Kasumi-1 (cell line): Measurements from ENCODE around the gene GZMM.
"Not testable (repeated sequence)": the region's sequence is repeated elsewhere in the genome, so short reads cannot be mapped to it uniquely, and the experiment has no call there.

Experiments used
- DNase-seq, 2 experiments: peaks; one replicate each; lab custom pipeline; 2025; lab: John Stamatoyannopoulos, UW

The GZMM gene

DNA sequence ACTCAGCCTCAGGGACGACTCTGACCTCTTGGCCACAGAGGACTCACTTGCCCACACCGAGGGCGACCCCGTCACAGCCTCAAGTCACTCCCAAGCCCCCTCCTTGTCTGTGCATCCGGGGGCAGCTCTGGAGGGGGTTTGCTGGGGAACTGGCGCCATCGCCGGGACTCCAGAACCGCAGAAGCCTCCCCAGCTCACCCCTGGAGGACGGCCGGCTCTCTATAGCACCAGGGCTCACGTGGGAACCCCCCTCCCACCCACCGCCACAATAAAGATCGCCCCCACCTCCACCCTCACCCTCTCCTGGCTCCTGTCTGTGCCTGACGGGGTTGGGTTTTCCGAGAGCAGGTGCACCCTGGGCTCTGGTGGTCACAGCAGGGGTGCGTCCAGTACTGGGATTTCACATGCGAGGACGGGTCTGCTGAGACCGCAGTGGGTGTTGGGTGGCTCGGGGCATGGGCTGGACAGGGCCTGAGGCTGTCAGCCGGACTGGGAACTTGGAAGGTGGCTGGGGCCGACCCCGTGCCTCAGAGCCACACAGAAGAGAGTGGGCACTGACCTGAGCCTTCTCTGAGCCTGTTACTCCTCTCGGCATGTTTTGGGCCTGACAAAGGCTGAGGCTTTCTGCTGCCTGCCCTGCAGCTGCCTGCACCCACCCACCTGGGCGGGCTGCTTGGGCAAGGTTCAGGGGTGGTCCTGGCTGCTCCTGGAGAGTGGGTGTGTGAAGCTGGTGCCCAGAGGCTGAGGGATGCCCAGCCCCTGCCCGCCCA lies 39.5 kb downstream of the GZMM start:
- no peak for DNase-seq

- DNase-seq = no peak
Observed at GRCh38 chr19:583968-584239, 40.1 kb downstream of the GZMM start.

GRCh38 chr19:584240-585001 lies 40.6 kb downstream of the GZMM start:
- DNase-seq = peak; percentile 27 to 40

GRCh38 chr19:585146-585545 lies 41.3 kb downstream of the GZMM start:
- not testable (repeated sequence) for DNase-seq

GRCh38 chr19:585551-586110 lies 41.8 kb downstream of the GZMM start:
- no peak for DNase-seq

- peak; percentile 85 to 90 for DNase-seq
Observed at GRCh38 chr19:588093-588740, 44.4 kb downstream of the GZMM start.

GRCh38 chr19:588741-589692 lies 45.2 kb downstream of the GZMM start:
- DNase-seq = no peak

DNA sequence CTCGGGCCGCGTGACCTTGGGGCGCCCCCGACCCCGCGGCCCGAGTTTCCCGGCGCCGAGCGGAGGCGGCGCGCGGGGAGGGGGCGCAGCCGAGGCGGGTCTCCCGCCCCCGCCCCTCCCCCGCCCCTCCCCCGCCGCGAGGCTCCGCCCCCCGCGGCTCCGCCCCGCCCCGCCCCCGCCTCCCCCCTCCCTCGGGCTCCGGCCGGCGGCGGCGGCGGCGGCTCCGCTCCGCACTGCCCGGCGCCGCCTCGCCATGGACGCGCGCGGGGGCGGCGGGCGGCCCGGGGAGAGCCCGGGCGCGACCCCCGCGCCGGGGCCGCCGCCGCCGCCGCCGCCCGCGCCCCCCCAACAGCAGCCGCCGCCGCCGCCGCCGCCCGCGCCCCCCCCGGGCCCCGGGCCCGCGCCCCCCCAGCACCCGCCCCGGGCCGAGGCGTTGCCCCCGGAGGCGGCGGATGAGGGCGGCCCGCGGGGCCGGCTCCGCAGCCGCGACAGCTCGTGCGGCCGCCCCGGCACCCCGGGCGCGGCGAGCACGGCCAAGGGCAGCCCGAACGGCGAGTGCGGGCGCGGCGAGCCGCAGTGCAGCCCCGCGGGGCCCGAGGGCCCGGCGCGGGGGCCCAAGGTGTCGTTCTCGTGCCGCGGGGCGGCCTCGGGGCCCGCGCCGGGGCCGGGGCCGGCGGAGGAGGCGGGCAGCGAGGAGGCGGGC lies 46.0 kb downstream of the GZMM start, which contains the start of gene HCN2:
HCN2 (plus strand) TSS at position 189 of the 703 bp plus-strand sequence; CDS start at position 254, 65 bp downstream.
- no peak for DNase-seq

DNA sequence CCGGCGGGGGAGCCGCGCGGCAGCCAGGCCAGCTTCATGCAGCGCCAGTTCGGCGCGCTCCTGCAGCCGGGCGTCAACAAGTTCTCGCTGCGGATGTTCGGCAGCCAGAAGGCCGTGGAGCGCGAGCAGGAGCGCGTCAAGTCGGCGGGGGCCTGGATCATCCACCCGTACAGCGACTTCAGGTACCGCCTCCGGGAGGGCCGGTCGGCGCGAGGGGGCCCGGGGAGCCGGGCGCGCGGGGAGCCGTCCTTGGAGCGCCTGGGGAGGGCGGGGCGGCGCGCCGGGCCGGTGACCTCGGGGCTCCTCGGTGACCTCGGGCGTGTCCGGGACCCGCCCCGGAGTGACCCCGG lies 46.5 kb downstream of the GZMM start:
- peak in 1 of 2 experiments; percentile 16 for DNase-seq

- DNase-seq = no peak
Observed at GRCh38 chr19:590750-591098, 46.9 kb downstream of the GZMM start.

- no peak for DNase-seq
Observed at GRCh38 chr19:591099-591958, 47.5 kb downstream of the GZMM start.

DNA sequence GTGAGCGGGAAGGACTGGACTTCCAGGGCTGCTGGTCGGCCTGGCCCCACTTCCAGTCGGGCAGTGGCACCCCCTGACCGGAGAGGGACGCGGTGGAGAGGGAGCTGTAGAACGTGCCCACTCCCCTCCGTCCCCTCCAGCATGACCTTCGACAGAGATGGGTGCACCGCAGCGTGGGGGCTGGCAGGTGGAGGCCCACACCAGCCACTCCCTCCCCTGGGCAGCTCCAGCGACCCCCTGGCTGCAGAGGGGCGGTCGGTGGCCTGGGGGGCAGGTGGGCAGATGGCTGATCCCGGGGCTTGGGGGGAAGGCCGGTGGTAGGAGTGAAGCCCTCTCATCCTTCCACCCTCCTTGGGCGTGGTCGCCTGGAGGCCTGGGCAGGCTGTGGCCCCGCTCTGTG lies 48.2 kb downstream of the GZMM start:
- DNase-seq = no peak

DNA sequence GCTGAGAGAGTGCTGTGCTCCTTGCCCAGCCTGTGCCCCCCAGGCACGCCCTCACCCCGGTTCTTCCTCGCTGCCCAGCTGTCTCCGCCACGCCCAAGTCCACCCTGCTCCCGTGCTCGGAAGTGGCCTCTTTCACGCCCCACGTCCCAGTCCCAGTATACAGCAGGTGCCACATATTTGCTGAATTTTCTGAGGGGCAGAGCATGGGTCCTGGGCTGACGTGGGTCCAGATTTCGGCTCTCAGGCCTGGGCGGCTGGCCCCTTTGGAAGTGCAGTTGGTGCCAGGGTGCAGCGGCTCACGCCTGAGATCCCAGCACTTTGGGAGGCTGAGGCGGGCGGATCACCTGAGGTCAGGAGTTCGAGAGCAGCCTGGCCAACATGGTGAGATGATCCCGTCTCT lies 49.2 kb downstream of the GZMM start:
- no peak for DNase-seq

DNA sequence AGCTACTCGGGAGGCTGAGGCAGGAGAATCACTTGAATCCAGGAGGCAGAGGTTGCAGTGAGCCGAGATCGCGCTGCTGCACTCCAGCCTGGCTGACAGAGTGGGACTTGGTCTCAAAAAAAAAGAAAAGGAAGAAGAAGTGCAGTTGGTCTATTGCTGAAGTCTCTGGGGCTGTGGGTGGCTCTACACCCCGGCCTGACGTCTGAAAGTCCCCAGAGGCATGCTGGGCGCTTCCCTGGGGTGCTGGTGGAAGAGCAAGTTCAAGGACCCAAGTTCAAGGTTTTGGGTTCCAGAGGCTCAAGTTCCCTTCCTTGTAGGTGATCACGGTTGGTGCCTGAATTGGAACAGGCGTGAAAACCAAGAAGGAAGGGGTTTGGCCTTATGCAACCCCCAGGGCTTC lies 49.7 kb downstream of the GZMM start:
- DNase-seq = no peak

GRCh38 chr19:594265-594870 lies 50.5 kb downstream of the GZMM start:
- DNase-seq = no peak

DNA sequence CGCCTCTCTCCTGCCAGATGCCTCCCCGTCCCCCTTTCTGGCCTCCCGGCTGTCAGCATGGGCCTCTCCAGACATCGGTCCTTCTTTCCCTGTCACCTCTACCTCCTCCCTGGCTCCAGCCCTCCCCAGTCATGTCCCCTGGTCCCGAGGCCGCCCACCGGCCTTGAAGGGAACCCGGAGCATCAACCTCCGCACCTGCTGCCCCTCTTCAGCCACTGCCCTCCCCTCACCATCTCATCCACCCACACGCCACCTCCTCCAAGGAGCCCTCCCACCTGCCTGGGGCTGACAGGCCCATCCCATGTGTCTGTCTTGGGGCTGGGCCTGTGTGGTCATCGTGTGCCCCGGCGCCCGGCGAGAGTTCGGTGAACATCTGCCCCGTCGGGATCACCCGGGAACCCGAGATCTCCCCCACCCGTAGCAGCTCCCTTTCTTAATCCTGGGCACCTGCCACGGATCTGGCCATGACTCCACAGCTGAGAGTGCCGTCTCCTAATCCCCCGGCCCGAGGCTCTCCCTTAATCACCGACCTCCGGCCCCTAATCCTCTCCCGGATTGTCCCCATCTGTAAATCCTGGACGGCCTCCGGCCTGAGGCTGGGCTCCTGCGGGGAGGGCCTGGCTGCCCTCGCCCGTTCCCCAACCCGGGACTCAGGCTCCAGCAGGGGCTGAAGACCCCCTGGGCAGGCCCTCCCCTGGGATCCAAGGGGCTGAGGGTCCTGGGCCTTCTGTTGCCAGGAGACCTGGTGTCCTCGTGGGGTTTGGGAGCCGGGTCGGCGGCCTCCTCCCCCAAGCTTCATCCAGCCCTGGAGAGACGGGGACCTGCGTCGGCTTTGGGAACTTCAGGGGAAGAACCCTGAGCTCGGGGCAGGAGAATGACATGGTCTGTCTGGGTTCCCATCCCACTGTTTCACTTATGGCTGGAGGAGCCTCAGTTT lies 51.7 kb downstream of the GZMM start:
- DNase-seq = no peak

DNA sequence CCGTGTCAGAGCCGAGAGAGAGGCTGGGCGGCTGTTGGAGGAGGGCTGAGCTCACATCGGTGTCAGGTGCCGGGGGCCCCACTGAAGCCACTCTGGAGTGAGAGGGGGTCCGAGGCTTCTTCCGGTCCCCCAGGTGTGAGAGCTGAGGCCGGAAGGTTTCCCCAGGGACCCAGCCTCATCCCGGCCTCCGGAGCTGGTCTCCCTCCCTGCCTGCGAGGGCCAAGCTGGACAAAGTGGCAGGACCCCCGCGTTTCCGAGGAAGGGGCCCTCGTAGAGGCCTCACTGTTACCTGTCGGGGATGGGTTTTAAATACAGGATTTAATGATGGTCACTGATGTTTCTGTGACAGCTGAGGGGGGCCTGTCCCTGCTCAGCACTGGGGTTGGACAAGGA lies 52.4 kb downstream of the GZMM start:
- DNase-seq = no peak
